OCI-LY1 (cell line): ENCODE data around the gene GPR21.

Source experiments
- CTCF ChIP-seq: fragments of 200-600 bp; sonication (generic), shearing (Covaris generic); IDR thresholded peaks from 2 replicates; pipeline ENCODE4 v1.5.1; 2017; ENCODE audit warnings: mild to moderate bottlenecking, antibody characterized with exemption, low read length, moderate library complexity, mixed read lengths
- EZH2 ChIP-seq: fragments of 200-600 bp; sonication (generic), shearing (Covaris generic); IDR thresholded peaks from 2 replicates; pipeline ENCODE4 v1.8.0; 2017; ENCODE audit warnings: borderline replicate concordance, mixed run types, mild to moderate bottlenecking, antibody characterized with exemption, low read length, moderate library complexity, mixed read lengths

- no peak for TF ChIP-seq CTCF
- no peak for TF ChIP-seq EZH2
Observed at GRCh38 chr9:123084256-123084655, 50.8 kb downstream of the GPR21 start.
